Hepatocyte (in vitro differentiated cells): ENCODE results near the gene SUPT3H. TPM values are rescaled to one million over a fixed set of nuclear protein-coding genes. Genes with fewer than 3 reads are reported as not detected.
"Not testable (repeated sequence)": the region's sequence is repeated elsewhere in the genome, so short reads cannot be mapped to it uniquely, and the experiment has no call there.

Experiments
- DNase-seq: peaks from one replicate; pipeline ENCODE4 v3.0.0-alpha.2; 2016; ENCODE audit warnings: low spot score
- H2AFZ ChIP-seq: fragments of 200-600 bp; sonication (generic); 2 replicates; pipeline ENCODE4 v1.6.0; 2016; ENCODE audit warnings: antibody characterized with exemption, mild to moderate bottlenecking
- H3K27ac ChIP-seq: fragments of 200-600 bp; sonication (generic); 2 replicates; pipeline ENCODE4 v1.5.1; 2016; ENCODE audit warnings: mild to moderate bottlenecking
- H3K27me3 ChIP-seq: fragments of 200-600 bp; sonication (generic); 2 replicates; pipeline ENCODE4 v1.6.1; 2016
- H3K36me3 ChIP-seq: fragments of 200-600 bp; sonication (generic); replicated peaks from 2 replicates; pipeline ENCODE4 v1.5.1; 2016; ENCODE audit warnings: low read depth; ENCODE audit not compliant: insufficient read depth
- H3K4me1 ChIP-seq: fragments of 200-600 bp; sonication (generic); 2 replicates; pipeline ENCODE4 v1.5.1; 2016; ENCODE audit warnings: mild to moderate bottlenecking, moderate library complexity; ENCODE audit not compliant: insufficient read depth
- H3K4me2 ChIP-seq: fragments of 200-600 bp; sonication (generic); 2 replicates; pipeline ENCODE4 v1.6.0; 2016
- H3K4me3 ChIP-seq: fragments of 200-600 bp; sonication (generic); 2 replicates; pipeline ENCODE4 v1.5.1; 2016; ENCODE audit warnings: mild to moderate bottlenecking
- H3K79me2 ChIP-seq: fragments of 200-600 bp; sonication (generic); 2 replicates; pipeline ENCODE4 v1.6.0; 2017; ENCODE audit warnings: mild to moderate bottlenecking
- H3K9me2 ChIP-seq: fragments of 200-600 bp; sonication (generic); replicated peaks from 2 replicates; pipeline ENCODE4 v1.6.0; 2017; ENCODE audit warnings: mild to moderate bottlenecking; ENCODE audit not compliant: insufficient read depth
- H3K9me3 ChIP-seq: fragments of 200-600 bp; sonication (generic); 2 replicates; pipeline ENCODE4 v1.5.1; 2016; ENCODE audit warnings: low read depth, mild to moderate bottlenecking
- H4K20me1 ChIP-seq: fragments of 200-600 bp; sonication (generic); 2 replicates; pipeline ENCODE4 v1.6.0; 2016; ENCODE audit warnings: mild to moderate bottlenecking; ENCODE audit not compliant: insufficient read depth, poor library complexity, severe bottlenecking
- EZH2 ChIP-seq: fragments of 200-600 bp; sonication (generic); IDR thresholded peaks from 2 replicates; pipeline ENCODE4 v1.6.1; 2016; ENCODE audit warnings: antibody characterized with exemption, mild to moderate bottlenecking, borderline replicate concordance
- EZH2phosphoT487 ChIP-seq: fragments of 200-600 bp; sonication (generic); IDR thresholded peaks from one replicate; pipeline ENCODE4 v1.6.1; 2018; ENCODE audit warnings: antibody characterized with exemption, mild to moderate bottlenecking, low read depth, moderate library complexity; ENCODE audit not compliant: unreplicated experiment, severe bottlenecking
- WGBS: methylation state at CpG from one replicate; pipeline ENCODE4 v1.1.6; 2016; ENCODE audit warnings: low lambda C conversion rate; ENCODE audit errors: missing lambda C conversion rate; 5-methylcytosine and 5-hydroxymethylcytosine counted together
- polyA plus RNA-seq: library from polyadenylated mRNA; unstranded; fragments of >200 nt; fragmentation: Nextera tagmentation; extraction: Ambion mirVana; gene quantifications from 2 replicates; pipeline ENCODE4 v1.2.1, GENCODE V29; 2016
- total RNA-seq: library from RNA; depleted of rRNA; stranded (reverse); fragments of >200 nt; gene quantifications from 2 replicates; pipeline ENCODE4 v1.2.3, GENCODE V29; 2014
- TF ChIP-seq, protein P1 (sequence below): fragments of 200-600 bp; sonication (generic); IDR thresholded peaks from 2 replicates; pipeline ENCODE4 v1.5.1; 2016; ENCODE audit warnings: antibody characterized with exemption, mild to moderate bottlenecking; ENCODE audit not compliant: poor library complexity

Gene SUPT3H
- total and polyA plus RNA-seq, 2 experiments from 2014 or later, result 6.8 to 7.7 TPM

DNA sequence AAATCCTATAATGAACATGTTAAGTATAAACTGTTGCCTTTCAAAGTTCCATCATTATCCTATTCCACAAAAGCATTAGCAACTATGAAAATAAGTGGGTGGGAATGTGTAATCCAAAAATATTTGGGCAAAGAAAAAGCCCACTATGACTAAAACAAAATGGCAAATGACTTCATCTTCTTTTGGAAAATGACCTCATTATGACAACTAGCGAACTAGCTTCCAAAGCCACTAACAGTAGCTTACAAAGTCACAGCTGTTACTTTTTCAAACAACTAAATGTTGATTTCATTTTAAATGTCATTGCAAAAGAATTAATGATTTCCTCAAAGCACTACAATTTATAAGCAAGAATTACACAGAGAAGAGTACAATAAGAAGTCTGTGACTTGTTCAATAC, 99.4 kb downstream of the SUPT3H start:
- Histone ChIP-seq H3K4me1 (no peaks in the 10 kb centered on the region), H2AFZ (no peak overlapping the region)
- 96% methylated on average over 1 of the region's 1 CpG for WGBS

DNA sequence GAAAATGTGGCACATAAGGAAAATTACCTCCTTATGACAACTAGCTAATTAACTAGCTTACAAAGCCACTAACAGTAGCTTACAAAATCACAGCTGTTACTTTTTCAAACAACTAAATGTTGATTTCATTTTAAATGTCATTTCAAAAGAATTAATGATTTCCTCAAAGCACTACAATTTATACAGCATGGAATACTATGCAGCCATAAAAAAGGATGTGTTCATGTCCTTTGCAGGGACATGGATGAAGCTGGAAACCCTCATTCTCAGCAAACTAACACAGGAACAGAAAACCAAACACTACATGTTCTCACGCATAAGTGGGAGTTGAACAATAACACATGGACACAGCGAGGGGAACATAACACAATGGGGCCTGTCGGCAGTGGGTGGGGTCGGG, 100.0 kb downstream of the SUPT3H start:
- not testable (repeated sequence) for H3K9me3 ChIP-seq, DNase-seq, H4K20me1 ChIP-seq, H3K4me1 ChIP-seq, H3K27ac ChIP-seq, H3K79me2 ChIP-seq, H3K27me3 ChIP-seq, H3K4me3 ChIP-seq, H3K4me2 ChIP-seq, H3K36me3 ChIP-seq, H3K9me2 ChIP-seq, H2AFZ ChIP-seq
- 94% methylated on average over 4 of the region's 4 CpGs for WGBS

More for the DNA sequence above, 99.4 kb downstream of the SUPT3H start:
- H3K36me3 ChIP-seq, result no peaks in the 10 kb centered on the region
- H3K79me2 ChIP-seq, result no peaks in the 10 kb centered on the region
- H3K9me3 ChIP-seq, result no peaks in the 10 kb centered on the region
- TF ChIP-seq, protein P1, sequence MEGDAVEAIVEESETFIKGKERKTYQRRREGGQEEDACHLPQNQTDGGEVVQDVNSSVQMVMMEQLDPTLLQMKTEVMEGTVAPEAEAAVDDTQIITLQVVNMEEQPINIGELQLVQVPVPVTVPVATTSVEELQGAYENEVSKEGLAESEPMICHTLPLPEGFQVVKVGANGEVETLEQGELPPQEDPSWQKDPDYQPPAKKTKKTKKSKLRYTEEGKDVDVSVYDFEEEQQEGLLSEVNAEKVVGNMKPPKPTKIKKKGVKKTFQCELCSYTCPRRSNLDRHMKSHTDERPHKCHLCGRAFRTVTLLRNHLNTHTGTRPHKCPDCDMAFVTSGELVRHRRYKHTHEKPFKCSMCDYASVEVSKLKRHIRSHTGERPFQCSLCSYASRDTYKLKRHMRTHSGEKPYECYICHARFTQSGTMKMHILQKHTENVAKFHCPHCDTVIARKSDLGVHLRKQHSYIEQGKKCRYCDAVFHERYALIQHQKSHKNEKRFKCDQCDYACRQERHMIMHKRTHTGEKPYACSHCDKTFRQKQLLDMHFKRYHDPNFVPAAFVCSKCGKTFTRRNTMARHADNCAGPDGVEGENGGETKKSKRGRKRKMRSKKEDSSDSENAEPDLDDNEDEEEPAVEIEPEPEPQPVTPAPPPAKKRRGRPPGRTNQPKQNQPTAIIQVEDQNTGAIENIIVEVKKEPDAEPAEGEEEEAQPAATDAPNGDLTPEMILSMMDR, result no peak
- no peak for TF ChIP-seq EZH2phosphoT487
- TF ChIP-seq EZH2, result no peak
- no peak overlapping the region for H3K4me3 ChIP-seq
- no peaks in the 10 kb centered on the region for H3K27me3 ChIP-seq
- H3K9me2 ChIP-seq, result no peaks in the 10 kb centered on the region
- H3K27ac ChIP-seq, result no peak overlapping the region
- no peaks in the 10 kb centered on the region for H4K20me1 ChIP-seq
- H3K4me2 ChIP-seq, result no peak overlapping the region
- DNase-seq, result no peak

DNA sequence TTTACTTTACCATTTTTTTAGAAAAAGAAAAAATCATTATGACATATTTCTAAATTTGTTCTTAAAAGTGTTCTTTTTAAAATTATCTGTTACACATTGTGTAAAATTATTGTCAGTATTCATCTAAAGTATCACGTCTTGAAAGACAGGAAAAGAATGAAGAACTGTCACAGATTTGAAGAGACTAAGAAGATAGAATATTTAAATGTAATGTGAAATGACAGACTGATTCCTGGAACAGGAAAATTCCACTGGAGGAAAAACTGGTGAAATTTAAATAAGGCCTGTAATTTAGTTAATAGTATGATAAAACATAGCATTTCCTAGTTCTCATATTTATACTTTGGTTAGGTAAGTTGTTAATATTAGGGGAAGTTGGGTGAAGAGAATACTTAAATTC, 102.4 kb downstream of the SUPT3H start:
- Histone ChIP-seq H3K36me3 (no peaks in the 10 kb centered on the region), H3K9me2 (no peaks in the 10 kb centered on the region), H4K20me1 (no peaks in the 10 kb centered on the region), H3K4me1 (no peaks in the 10 kb centered on the region), H3K27me3 (no peaks in the 10 kb centered on the region), H3K4me2 (no peak overlapping the region), H3K27ac (no peak overlapping the region), H3K9me3 (no peaks in the 10 kb centered on the region), H3K79me2 (no peaks in the 10 kb centered on the region), H2AFZ (no peak overlapping the region), H3K4me3 (no peak overlapping the region)
- no peak for DNase-seq
- WGBS, result 98% methylated on average over 1 of the region's 1 CpG
- no peak for TF ChIP-seq EZH2

DNA sequence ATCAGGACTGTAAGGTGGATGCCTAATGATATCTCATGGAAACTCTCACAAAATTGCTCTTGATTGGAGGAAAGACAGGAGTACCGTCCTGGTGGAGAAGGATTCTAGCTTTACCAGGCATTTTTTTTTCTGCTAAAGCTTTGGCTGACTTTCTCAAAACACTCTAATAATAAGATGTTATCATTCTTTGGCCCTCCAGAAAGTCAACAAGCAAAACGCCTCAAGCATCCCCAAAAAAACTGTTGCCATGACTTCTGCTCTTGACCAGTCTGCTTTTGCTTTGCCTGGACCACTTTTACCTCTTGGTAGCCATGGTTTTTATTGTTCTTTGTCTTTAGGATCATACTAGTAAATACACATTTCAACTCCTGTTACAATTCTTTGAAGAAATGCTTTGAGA, 105.1 kb downstream of the SUPT3H start:
- DNase-seq, result no peak
- H2AFZ ChIP-seq, result no peak overlapping the region
- no peak overlapping the region for H3K27ac ChIP-seq
- H3K4me1 ChIP-seq, result no peaks in the 10 kb centered on the region
- H3K4me3 ChIP-seq, result no peak overlapping the region
- no peak overlapping the region for H3K4me2 ChIP-seq
- H3K9me2 ChIP-seq, result no peaks in the 10 kb centered on the region
- H3K9me3 ChIP-seq, result no peaks in the 10 kb centered on the region
- H3K36me3 ChIP-seq, result no peaks in the 10 kb centered on the region
- H4K20me1 ChIP-seq, result no peaks in the 10 kb centered on the region
- 70% methylated on average over 2 of the region's 2 CpGs for WGBS
- no peak for TF ChIP-seq EZH2phosphoT487
- no peak for TF ChIP-seq EZH2
- TF ChIP-seq, protein P1, result no peak
- no peaks in the 10 kb centered on the region for H3K27me3 ChIP-seq
- no peaks in the 10 kb centered on the region for H3K79me2 ChIP-seq

DNA sequence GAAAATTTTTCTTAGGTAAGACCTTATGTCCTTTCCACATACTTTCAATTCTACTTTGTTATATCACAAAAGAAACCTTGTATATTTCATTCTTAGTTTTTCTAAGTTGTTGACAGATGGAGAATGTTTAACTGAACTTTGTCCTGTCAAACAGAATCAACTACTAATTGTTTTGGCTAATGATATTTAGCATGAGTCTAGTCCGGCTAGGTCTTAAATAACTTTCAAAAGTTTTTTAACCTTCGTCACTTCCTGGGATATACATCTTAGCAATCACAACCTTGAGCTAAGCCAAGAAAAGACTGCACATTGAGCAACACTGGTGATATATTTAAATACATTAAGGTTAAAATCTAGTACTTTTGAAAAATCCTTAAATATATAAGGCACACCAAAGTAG, 112.5 kb downstream of the SUPT3H start:
- H3K9me3 ChIP-seq, result no peaks in the 10 kb centered on the region
- H3K4me3 ChIP-seq, result no peak overlapping the region
- H3K36me3 ChIP-seq, result no peaks in the 10 kb centered on the region
- H3K9me2 ChIP-seq, result no peaks in the 10 kb centered on the region
- 52% methylated on average over 2 of the region's 2 CpGs for WGBS
- H3K79me2 ChIP-seq, result no peaks in the 10 kb centered on the region
- DNase-seq, result no peak
- TF ChIP-seq EZH2phosphoT487 (no peak), EZH2 (no peak)
- TF ChIP-seq, protein P1, result no peak
- no peaks in the 10 kb centered on the region for H4K20me1 ChIP-seq
- H3K4me1 ChIP-seq, result peaks cover 5% of the 10 kb centered on the region
- H3K27ac ChIP-seq, result no peak overlapping the region
- peak overlapping the region; percentile 22 for H3K4me2 ChIP-seq
- H3K27me3 ChIP-seq, result no peaks in the 10 kb centered on the region
- no peak overlapping the region for H2AFZ ChIP-seq
